Melanocyte of skin (primary cell): Measurements from ENCODE around the gene CORO6. TPM values are rescaled to one million over a fixed set of nuclear protein-coding genes. Genes with fewer than 3 reads are reported as not detected.

Experiments used
- small RNA-seq, 2 donors: library from RNA; depleted of rRNA; stranded (forward); fragments of <200 nt; gene quantifications; one replicate each; pipeline ENCODE3, GENCODE V24; 2012
- total RNA-seq, 2 donors: library from RNA; depleted of rRNA; stranded (reverse); fragments of >200 nt; gene quantifications; 2 replicates each; pipeline ENCODE4 v1.2.3, GENCODE V29; 2012

Gene CORO6
- 1 to 10 TPM; 1.4 to 1.7 TPM for total RNA-seq

DNA sequence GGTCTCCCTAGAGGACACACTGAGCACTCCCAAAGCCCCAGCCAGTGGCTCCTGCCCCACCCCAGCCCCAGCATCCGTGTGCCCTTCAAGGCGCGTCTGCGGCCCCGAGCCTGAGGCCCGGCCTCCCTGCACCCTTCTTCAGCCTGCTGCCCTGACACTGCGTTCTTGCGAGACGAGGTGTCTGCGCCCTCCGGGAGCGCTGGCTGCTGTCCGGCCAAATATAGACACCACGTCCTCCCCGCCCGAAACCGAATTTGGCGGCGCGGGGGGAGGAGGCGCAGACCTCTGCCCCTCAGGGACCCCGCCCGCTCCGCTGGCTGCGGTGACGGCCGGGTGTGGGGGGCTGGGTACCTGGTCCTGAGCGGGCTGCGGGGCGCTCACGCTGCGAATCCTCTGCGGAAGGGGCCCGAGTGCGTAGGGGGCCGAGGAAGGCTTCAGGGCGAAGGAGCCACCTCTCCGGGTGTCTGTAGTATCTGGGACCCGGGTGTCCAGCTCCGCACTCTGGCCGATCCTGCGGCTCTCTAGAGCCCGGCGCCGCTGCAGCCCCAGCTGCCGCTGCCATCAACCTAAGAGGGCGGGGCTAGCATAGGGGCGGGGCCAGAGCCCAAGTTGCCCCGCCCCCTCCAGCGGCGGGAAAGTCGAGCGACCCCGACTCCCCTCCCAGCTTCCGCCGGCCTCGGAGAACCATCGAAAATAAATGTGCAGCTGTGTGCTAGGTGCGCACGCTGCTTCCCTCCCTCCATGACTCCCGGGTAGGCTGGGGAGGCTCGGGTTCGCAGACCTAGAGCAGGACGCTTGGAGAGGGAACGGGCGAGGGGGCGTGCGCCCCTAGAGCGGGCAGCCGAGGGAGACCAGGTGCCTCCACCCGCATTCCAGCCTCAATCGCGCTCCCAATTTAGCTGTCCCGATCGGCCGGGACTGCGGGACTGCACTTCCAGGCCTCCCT lies at the start of gene CORO6:
Gene CORO6 (minus strand): TSS at position 576 of the 946 bp plus-strand sequence. CDS start 1,491 bp downstream, outside the sequence.

DNA sequence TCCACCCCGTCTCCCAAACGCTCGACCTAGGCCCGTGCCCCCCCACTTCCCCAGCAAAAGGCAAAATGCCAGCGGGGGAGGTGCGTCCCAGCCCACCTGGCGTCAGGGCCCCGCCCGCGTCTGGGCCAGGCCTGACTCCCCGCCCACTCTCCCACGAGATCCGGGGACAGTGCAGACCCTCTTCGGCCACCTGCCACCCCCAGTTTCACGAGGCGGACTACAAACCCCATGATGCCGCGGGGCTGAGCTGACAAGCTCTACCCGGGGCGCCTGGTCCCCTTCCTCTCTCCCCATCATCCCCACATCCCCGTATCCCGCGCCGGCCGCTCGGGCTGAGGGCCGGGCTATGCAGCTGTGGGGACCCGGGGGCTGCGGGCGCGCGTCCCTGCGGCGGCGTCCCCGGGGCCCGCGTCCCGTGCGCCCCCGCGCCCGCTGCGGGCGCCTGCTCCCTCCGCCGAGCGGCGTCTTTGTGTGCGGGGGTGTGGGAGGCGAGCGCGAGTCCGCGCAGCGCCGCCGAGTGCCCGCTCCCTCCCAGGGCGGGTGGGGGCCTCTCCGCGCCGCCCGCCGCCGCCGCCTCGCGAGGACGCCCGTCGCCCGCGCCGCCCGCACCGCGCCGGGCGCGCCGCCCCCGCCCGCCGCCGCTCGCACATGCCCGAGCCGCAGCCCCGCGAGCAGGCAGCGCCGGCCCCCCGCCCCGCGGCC lies 29.7 kb downstream of the CORO6 start, which contains the start of gene ANKRD13B:
Gene ANKRD13B (plus strand): TSS at position 283 of the 702 bp plus-strand sequence. CDS start 490 bp downstream, outside the sequence.

DNA sequence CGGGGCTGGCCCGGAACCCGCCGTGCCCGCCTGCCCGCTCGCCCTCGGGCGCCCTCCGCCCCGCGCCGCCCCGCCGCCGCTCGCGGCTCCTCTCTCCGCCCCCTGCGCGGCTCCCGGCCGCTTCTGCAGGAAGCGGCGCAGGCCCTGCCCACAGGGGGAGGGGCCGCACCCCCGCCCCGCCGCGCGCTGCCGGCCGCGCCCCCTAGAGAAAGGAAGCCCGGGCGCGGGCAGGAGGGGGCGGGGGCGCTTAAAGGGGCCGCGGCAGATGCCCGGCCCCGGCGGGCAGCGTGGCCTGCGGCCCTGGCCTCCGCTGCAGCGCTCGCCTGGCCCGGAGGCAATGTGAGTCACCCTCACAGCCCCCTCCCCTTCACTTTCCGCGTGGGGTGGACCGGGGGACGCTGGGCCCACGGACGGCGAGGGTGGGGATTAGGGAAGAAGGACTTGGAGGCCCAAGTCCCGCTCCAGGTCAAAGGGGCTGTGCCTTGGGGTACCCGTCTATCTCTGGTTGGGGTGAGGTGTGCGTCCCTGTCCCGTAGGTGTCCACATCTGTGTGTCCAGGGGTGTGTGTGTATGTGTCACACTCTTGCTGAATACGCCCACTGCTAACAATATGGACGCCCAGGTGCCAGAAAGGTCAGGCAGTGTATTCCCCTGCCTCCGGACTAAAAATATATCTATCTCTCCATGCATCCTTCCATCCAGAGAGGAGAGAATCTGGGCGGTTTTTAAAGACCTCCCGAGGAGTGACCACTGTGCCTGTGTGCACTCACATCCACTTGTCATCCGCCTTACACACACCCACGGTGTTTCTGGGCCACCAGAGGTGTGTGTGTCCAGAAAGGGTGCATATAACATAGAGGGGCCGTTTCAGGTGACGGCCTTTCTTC lies 32.9 kb downstream of the CORO6 start, which contains the start of gene GIT1:
Gene GIT1 (minus strand): TSS at position 125 of the 887 bp plus-strand sequence. CDS start 270 bp downstream, outside the sequence.

DNA sequence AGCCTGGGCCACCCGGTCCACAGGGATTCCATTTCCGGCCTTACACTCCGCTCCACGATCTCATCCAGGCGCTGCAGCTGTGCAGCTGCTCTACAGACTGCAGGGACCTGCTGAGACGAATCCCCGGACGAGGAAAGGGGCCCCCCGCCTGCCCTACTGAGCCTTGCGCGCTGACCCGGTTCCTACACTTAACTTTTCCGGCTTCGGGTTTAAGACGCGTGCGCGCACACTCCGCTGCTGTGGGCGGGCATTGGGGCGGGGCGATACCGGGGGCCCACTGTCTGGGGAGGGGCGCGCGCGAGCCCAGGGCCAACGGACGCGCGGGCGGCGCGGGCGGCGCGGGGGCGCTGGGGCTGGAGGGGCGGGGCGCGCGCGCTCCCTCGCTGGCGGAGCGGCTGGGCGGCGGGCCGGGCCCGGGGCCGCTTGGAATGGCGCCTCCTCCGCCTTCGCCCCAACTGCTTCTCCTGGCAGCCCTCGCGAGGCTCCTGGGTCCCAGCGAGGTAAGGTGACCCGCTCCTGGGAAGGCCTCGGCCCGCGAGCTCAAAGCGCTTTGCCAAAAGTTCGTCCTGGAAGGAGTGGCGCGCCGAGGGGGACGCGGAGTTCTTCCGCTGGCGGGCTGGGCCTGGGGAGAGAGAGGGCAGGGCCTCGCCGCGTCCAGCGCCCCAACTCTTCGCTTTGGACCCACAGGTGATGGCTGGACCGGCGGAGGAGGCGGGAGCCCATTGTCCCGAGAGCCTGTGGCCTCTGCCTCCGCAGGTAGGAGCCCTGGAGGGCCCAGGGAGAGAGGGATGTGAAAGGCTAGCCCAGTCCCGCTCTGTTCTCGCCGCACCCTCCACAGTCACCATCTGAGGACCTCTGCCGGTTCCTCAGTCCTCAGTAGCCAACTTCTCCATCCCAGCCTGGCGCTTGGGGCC lies 54.1 kb downstream of the CORO6 start, which contains the start of gene TP53I13:
Gene TP53I13 (plus strand): TSS at position 371 of the 914 bp plus-strand sequence. CDS start 58 bp downstream, at position 429.

DNA sequence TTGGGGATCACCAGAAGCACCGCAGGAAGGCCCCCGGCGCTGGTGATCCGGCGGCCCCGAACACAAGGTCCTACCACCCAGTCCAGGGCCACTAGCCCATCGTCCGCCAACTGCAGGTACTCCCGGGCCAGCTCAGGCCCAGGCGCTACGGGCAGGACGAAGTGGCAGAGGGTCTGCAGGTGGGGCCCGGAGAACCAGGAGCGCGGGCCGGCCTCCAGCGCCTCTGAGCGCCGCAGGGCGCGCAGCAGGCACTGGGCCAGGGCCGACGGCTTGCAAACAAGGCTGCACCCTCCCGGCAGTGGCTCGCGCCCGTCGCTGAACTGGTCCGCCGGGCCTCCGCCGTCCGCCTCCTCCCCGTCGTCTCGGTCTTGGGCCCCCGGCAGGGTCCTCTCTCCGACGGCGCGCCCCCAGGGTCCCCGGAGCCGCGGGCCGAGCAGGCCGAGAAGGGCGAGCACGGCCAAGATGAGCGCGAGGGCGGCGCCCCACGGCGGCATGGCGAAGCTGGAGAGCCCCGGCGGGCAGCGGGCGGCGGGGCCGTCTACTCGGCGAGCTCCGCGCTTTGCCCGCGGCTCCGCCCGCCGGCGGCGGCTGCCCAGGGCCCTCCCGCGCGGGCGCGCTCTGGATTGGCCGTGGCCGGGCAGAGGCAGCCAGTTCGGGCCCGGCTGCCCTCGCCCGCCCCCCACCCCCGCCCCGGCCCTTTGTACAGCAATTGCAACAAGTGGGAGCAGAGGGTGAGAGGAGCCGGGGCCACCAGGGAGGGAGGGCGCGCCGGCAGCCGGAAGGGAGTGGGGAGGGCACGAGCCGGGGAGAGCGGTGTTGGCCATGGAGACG lies 56.0 kb downstream of the CORO6 start, which contains the start of gene ABHD15:
Gene ABHD15 (minus strand): TSS at position 565 of the 831 bp plus-strand sequence. CDS start 71 bp downstream, at position 494.

Small RNA genes within 50 kb of the gene (small RNA-seq; reads per million reads assigned to genes)
- 0 reads per million in 2 donors for gene RNU6-920P

Other genes starting within 250 kb of the CORO6 start
- 10 to 100 TPM; 43.4 to 44.6 TPM for gene TAOK1, start 232.5 kb downstream of the CORO6 start, total RNA-seq
- gene ABHD15, start 55.9 kb downstream of the CORO6 start, total RNA-seq, result 1 to 10 TPM; 8.3 to 10.0 TPM
- gene TP53I13, start 54.2 kb downstream of the CORO6 start, total RNA-seq, result 10 to 100 TPM; 50.6 to 67.6 TPM
- gene GIT1, start 33.3 kb downstream of the CORO6 start, total RNA-seq, result 10 to 100 TPM; 44.7 to 61.3 TPM
- gene ANKRD13B, start 29.8 kb downstream of the CORO6 start, total RNA-seq, result 1 to 10 TPM; 4.3 to 5.2 TPM